ENCODE measurements around the gene SHROOM1.

The SHROOM1 gene

GRCh38 chr5:132775476-132775961 is 54.9 kb downstream of the SHROOM1 start:
- no peak for DNase-seq

- no peak for DNase-seq
Observed at GRCh38 chr5:132774896-132775295, 55.6 kb downstream of the SHROOM1 start.

- DNase-seq = no peak
Observed at GRCh38 chr5:132774406-132774805, 56.0 kb downstream of the SHROOM1 start.

GRCh38 chr5:132773601-132774355 is 56.7 kb downstream of the SHROOM1 start:
- DNase-seq = no peak

GRCh38 chr5:132773114-132773513 is 57.3 kb downstream of the SHROOM1 start:
- DNase-seq = no peak

GRCh38 chr5:132772291-132773070 is 58.0 kb downstream of the SHROOM1 start:
- no peak for DNase-seq

All from CD4-positive, alpha-beta T cell treated with Interleukin-10 for 1 hour (primary cell).